ENCODE results near the gene SULT4A1.
"Not testable (repeated sequence)": the region's sequence is repeated elsewhere in the genome, so short reads cannot be mapped to it uniquely, and the experiment has no call there.

Gene SULT4A1

DNA sequence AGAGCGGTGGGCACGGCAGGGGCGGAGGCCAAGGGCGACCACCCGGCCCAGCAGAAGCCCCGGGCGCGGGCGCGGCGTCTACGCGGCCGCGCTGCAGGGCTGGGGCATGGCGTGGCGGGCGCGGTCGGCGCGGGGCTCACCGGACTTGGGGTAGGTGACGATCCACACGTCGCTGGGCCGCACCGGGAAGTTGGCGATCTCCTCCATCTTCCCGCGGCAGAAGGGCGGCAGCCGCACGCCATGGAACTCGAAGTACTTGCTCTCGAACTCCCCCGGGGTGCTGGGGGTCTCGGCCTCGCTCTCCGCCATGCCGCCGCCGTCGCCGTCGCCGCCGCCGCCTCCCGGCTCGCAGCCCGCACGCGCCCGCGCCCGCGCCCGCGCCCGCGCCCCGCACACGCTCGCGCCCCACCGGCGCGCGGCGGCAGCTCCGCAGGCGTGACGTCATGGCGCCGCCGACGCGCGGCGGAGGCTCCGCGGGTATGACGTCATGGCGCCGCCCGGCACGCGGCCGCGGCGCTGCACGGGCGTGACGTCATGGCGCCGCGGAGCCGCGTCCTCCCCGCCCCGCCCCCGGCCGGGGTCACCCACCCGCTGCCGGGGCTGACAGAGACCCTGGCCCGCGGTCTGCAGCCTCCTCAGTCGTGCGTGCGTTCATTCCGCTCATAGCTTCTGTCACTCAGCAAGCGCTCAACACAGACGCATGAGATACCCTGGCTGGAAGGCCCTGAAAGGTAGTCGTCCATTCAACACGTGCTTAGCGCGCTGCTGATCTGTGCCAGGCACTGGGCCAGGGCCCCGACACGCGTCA is at the start of gene SULT4A1:
Gene SULT4A1 (minus strand): TSS at position 440 of the 808 bp plus-strand sequence. CDS start 131 bp downstream, at position 309.
- peak; percentile 86 for TF ChIP-seq L3MBTL2 (conservative IDR thresholded peaks at IDR 0.05)
- TF ChIP-seq, protein P1, sequence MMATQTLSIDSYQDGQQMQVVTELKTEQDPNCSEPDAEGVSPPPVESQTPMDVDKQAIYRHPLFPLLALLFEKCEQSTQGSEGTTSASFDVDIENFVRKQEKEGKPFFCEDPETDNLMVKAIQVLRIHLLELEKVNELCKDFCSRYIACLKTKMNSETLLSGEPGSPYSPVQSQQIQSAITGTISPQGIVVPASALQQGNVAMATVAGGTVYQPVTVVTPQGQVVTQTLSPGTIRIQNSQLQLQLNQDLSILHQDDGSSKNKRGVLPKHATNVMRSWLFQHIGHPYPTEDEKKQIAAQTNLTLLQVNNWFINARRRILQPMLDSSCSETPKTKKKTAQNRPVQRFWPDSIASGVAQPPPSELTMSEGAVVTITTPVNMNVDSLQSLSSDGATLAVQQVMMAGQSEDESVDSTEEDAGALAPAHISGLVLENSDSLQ (IDR thresholded peaks at IDR 0.05): peak; percentile 33; the same call in 1 of the 2 replicates
- peak; percentile 37; the same call in 1 of the 2 replicates for TF ChIP-seq ARNT (IDR thresholded peaks at IDR 0.05)
- TF ChIP-seq HDGF (IDR thresholded peaks at IDR 0.05; ENCODE audit: borderline replicate concordance): no peak
- CTCF ChIA-PET: no interaction called here
- POLR2A ChIA-PET: interaction anchor here (1.0 to 1.2 kb wide), 2 partner anchors 19 to 21 kb away, joined by 3 to 6 read pairs; no protein-coding TSS in a partner anchor
- DNase-seq (ENCODE audit: extremely low spot score): peak; percentile 90

GRCh38 chr22:43911351-43911750 is 49.0 kb upstream of the SULT4A1 start:
- no peak for DNase-seq (ENCODE audit: extremely low spot score)
- TF ChIP-seq LEF1 (IDR thresholded peaks at IDR 0.05; ENCODE audit: borderline replicate concordance) (no peak), L3MBTL2 (conservative IDR thresholded peaks at IDR 0.05) (no peak)
- ChIA-PET CTCF (no interaction called here), POLR2A (no interaction called here)

GRCh38 chr22:43910178-43910695 is 47.9 kb upstream of the SULT4A1 start:
- CTCF ChIA-PET: no interaction called here
- no peak for TF ChIP-seq SUZ12 (IDR thresholded peaks at IDR 0.05)
- no peak for TF ChIP-seq BHLHE40 (IDR thresholded peaks at IDR 0.05; ENCODE audit: borderline replicate concordance)
- no peak for TF ChIP-seq L3MBTL2 (conservative IDR thresholded peaks at IDR 0.05)
- TF ChIP-seq FOXM1 (IDR thresholded peaks at IDR 0.05; ENCODE audit: borderline replicate concordance): no peak
- no peak for TF ChIP-seq TARDBP (IDR thresholded peaks at IDR 0.05)
- TF ChIP-seq FOXK2 (IDR thresholded peaks at IDR 0.05): no peak
- no peak for TF ChIP-seq ZNF384 (IDR thresholded peaks at IDR 0.05)
- TF ChIP-seq CTBP1 (IDR thresholded peaks at IDR 0.05; ENCODE audit: borderline replicate concordance): no peak
- no peak for TF ChIP-seq ARNT (IDR thresholded peaks at IDR 0.05)
- no peak for TF ChIP-seq LEF1 (IDR thresholded peaks at IDR 0.05; ENCODE audit: borderline replicate concordance)
- TF ChIP-seq HDGF (IDR thresholded peaks at IDR 0.05; ENCODE audit: borderline replicate concordance): no peak
- no peak for TF ChIP-seq FOXA1 (IDR thresholded peaks at IDR 0.05)
- TF ChIP-seq, protein P1 (IDR thresholded peaks at IDR 0.05): no peak
- no peak for TF ChIP-seq NFRKB (IDR thresholded peaks at IDR 0.05)
- no peak for TF ChIP-seq SP1 (IDR thresholded peaks at IDR 0.05)
- no peak for TF ChIP-seq ELF4 (IDR thresholded peaks at IDR 0.05)
- POLR2A ChIA-PET: interaction anchor here (1.0 kb wide), 1 partner anchor 13 kb away, joined by 3 read pairs; the partner anchor contains the start of gene PNPLA3
- DNase-seq (ENCODE audit: extremely low spot score): no peak

GRCh38 chr22:43909708-43910107 is 47.4 kb upstream of the SULT4A1 start:
- CTCF ChIA-PET: no interaction called here

DNA sequence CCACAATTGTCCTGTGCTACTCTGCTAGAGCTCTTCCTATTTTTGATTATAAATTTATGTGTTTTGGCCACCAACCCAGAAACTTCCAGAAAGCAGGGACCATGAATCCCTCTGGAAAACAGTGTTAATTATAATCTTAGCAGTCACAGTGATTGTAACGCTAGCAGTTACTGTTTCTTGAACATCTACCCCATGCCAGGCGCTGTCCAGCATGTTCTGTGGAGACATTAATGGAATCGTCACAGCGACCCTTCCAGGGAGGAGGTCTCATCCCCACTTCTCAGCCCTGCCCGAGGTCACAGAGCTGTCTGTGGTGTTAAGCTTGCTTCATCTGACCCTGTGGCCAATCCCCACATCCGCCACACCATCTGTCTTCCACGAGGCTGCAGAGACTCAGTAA is 43.4 kb upstream of the SULT4A1 start:
- TF ChIP-seq CTBP1 (IDR thresholded peaks at IDR 0.05; ENCODE audit: borderline replicate concordance) (no peak), HDGF (IDR thresholded peaks at IDR 0.05; ENCODE audit: borderline replicate concordance) (no peak), SUZ12 (IDR thresholded peaks at IDR 0.05) (no peak), ELF4 (IDR thresholded peaks at IDR 0.05) (no peak), LEF1 (IDR thresholded peaks at IDR 0.05; ENCODE audit: borderline replicate concordance) (no peak), TARDBP (IDR thresholded peaks at IDR 0.05) (no peak), FOXM1 (IDR thresholded peaks at IDR 0.05; ENCODE audit: borderline replicate concordance) (no peak), BHLHE40 (IDR thresholded peaks at IDR 0.05; ENCODE audit: borderline replicate concordance) (no peak), ARNT (IDR thresholded peaks at IDR 0.05) (no peak), FOXA1 (IDR thresholded peaks at IDR 0.05) (no peak)
- TF ChIP-seq, protein P1 (IDR thresholded peaks at IDR 0.05): no peak
- ChIA-PET POLR2A (no interaction called here), CTCF (interaction anchor here (0.6 to 0.9 kb wide), 3 partner anchors 21 to 1220 kb away, joined by 3 to 5 read pairs (median 4); no protein-coding TSS in a partner anchor)
- no peak for DNase-seq (ENCODE audit: extremely low spot score)

More at GRCh38 chr22:43909708-43910107, 47.4 kb upstream of the SULT4A1 start:
- TF ChIP-seq TARDBP (IDR thresholded peaks at IDR 0.05) (no peak), SUZ12 (IDR thresholded peaks at IDR 0.05) (no peak), FOXM1 (IDR thresholded peaks at IDR 0.05; ENCODE audit: borderline replicate concordance) (no peak), ZNF384 (IDR thresholded peaks at IDR 0.05) (no peak), NFRKB (IDR thresholded peaks at IDR 0.05) (no peak), SP1 (IDR thresholded peaks at IDR 0.05) (no peak), ELF4 (IDR thresholded peaks at IDR 0.05) (no peak), FOXK2 (IDR thresholded peaks at IDR 0.05) (no peak), FOXA1 (IDR thresholded peaks at IDR 0.05) (no peak), LEF1 (IDR thresholded peaks at IDR 0.05; ENCODE audit: borderline replicate concordance) (no peak), L3MBTL2 (conservative IDR thresholded peaks at IDR 0.05) (no peak)
- TF ChIP-seq, protein P1 (IDR thresholded peaks at IDR 0.05): no peak
- POLR2A ChIA-PET: interaction anchor here (1.0 kb wide), 1 partner anchor 14 kb away, joined by 3 read pairs; the partner anchor contains the start of gene PNPLA3
- DNase-seq (ENCODE audit: extremely low spot score): no peak

DNA sequence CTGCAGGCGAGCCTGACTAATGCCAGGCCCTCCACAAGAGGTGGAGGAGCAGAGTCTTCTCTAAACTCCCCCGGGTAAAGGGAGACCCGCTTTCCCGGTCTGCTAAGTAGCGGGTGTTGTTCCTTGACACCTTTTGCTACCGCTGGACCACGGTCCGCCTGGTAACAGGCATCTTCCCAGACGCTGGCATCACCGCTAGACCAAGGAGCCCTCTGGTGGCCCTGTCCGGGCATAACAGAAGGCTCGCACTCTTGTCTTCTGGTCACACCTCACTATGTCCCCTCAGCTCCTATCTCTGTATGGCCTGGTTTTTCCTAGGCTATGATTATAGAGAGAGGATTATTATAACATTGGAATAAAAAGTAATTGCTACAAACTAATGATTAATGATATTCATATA is 42.1 kb upstream of the SULT4A1 start:
- CTCF ChIA-PET; DNase-seq (ENCODE audit: extremely low spot score); POLR2A ChIA-PET: not testable (repeated sequence)

- CTCF ChIA-PET: interaction anchor here (0.7 kb wide), 1 partner anchor 20 kb away, joined by 3 read pairs; no protein-coding TSS in a partner anchor
- DNase-seq (ENCODE audit: extremely low spot score); POLR2A ChIA-PET: not testable (repeated sequence)
These were observed 40.7 kb upstream of the SULT4A1 start for GRCh38 chr22:43903033-43903432.

All from HEK293T (cell line).